Activated naive CD4-positive, alpha-beta T cell treated with anti-CD3 and anti-CD28 coated beads, Interleukin-2, amount 10 ng/mL, durations not matched to agents 7 days and 5 days (primary cell): Measurements from ENCODE around the gene USP1.

ENCODE experiments used
- CTCF ChIA-PET: fragments of 350-600 bp; sonication (Branson Sonifier 250); formaldehyde crosslinking; loops from one replicate; lab custom pipeline; 2021; ENCODE audit warnings: antibody characterized with exemption; lab: Charles Lee
- DNase-seq: peaks from one replicate; pipeline ENCODE4 v3.0.0-alpha.2; 2020
- H3K27ac Mint-ChIP-seq: one replicate; pipeline ENCODE4 v1.8.0; 2021; ENCODE audit warnings: mild to moderate bottlenecking, moderate library complexity, mixed read lengths
- H3K27me3 Mint-ChIP-seq: one replicate; pipeline ENCODE4 v1.8.0; 2021; ENCODE audit warnings: mild to moderate bottlenecking, mixed read lengths
- H3K36me3 Mint-ChIP-seq: one replicate; pipeline ENCODE4 v1.8.0; 2021; ENCODE audit warnings: mixed read lengths
- H3K4me1 Mint-ChIP-seq: one replicate; pipeline ENCODE4 v1.8.0; 2021; ENCODE audit warnings: mixed read lengths
- H3K4me3 Mint-ChIP-seq: one replicate; pipeline ENCODE4 v1.8.0; 2021; ENCODE audit warnings: mild to moderate bottlenecking, moderate library complexity, mixed read lengths
- H3K9me3 Mint-ChIP-seq: one replicate; pipeline ENCODE4 v1.8.0; 2021; ENCODE audit warnings: mixed read lengths

USP1 gene

GRCh38 chr1:62481681-62482080 is 44.8 kb downstream of the USP1 start:
- no peak overlapping the region for H3K4me3 Mint-ChIP-seq
- H3K9me3 Mint-ChIP-seq: no peaks in the 10 kb centered on the region
- H3K27me3 Mint-ChIP-seq: no peaks in the 10 kb centered on the region
- H3K4me1 Mint-ChIP-seq: no peaks in the 10 kb centered on the region
- CTCF ChIA-PET: no interaction called here
- no peak for DNase-seq
- no peak overlapping the region for H3K27ac Mint-ChIP-seq
- no peaks in the 10 kb centered on the region for H3K36me3 Mint-ChIP-seq

- Mint-ChIP-seq H3K9me3 (no peaks in the 10 kb centered on the region), H3K27ac (no peak overlapping the region), H3K36me3 (no peaks in the 10 kb centered on the region), H3K4me1 (no peaks in the 10 kb centered on the region), H3K4me3 (no peak overlapping the region), H3K27me3 (no peaks in the 10 kb centered on the region)
- no peak for DNase-seq
- CTCF ChIA-PET: no interaction called here
Measured at GRCh38 chr1:62484824-62485468, 48.1 kb downstream of the USP1 start.

- CTCF ChIA-PET: no interaction called here
- Mint-ChIP-seq H3K4me3 (no peak overlapping the region), H3K36me3 (no peaks in the 10 kb centered on the region), H3K9me3 (no peaks in the 10 kb centered on the region), H3K4me1 (no peaks in the 10 kb centered on the region), H3K27me3 (no peaks in the 10 kb centered on the region), H3K27ac (no peak overlapping the region)
- DNase-seq: no peak
Measured at GRCh38 chr1:62487956-62488355, 51.1 kb downstream of the USP1 start.

GRCh38 chr1:62492521-62492920 is 55.7 kb downstream of the USP1 start:
- no peak overlapping the region for H3K27ac Mint-ChIP-seq
- H3K4me1 Mint-ChIP-seq: no peaks in the 10 kb centered on the region
- H3K36me3 Mint-ChIP-seq: no peaks in the 10 kb centered on the region
- H3K4me3 Mint-ChIP-seq: no peak overlapping the region
- CTCF ChIA-PET: no interaction called here
- DNase-seq: no peak
- H3K9me3 Mint-ChIP-seq: no peaks in the 10 kb centered on the region
- no peaks in the 10 kb centered on the region for H3K27me3 Mint-ChIP-seq

GRCh38 chr1:62493656-62494055 is 56.8 kb downstream of the USP1 start:
- Mint-ChIP-seq H3K36me3 (no peaks in the 10 kb centered on the region), H3K27me3 (no peaks in the 10 kb centered on the region), H3K27ac (no peak overlapping the region), H3K4me3 (no peak overlapping the region), H3K4me1 (no peaks in the 10 kb centered on the region), H3K9me3 (no peaks in the 10 kb centered on the region)
- CTCF ChIA-PET: no interaction called here
- no peak for DNase-seq

GRCh38 chr1:62494137-62494536 is 57.3 kb downstream of the USP1 start:
- Mint-ChIP-seq H3K9me3 (no peaks in the 10 kb centered on the region), H3K27ac (no peak overlapping the region), H3K4me3 (no peak overlapping the region), H3K4me1 (no peaks in the 10 kb centered on the region), H3K36me3 (no peaks in the 10 kb centered on the region), H3K27me3 (no peaks in the 10 kb centered on the region)
- CTCF ChIA-PET: no interaction called here
- no peak for DNase-seq

GRCh38 chr1:62500210-62500609 is 63.4 kb downstream of the USP1 start:
- DNase-seq: no peak
- H3K27ac Mint-ChIP-seq: no peak overlapping the region
- H3K36me3 Mint-ChIP-seq: no peaks in the 10 kb centered on the region
- H3K4me1 Mint-ChIP-seq: no peaks in the 10 kb centered on the region
- H3K27me3 Mint-ChIP-seq: no peaks in the 10 kb centered on the region
- H3K9me3 Mint-ChIP-seq: no peaks in the 10 kb centered on the region
- CTCF ChIA-PET: interaction anchor here (1.0 kb wide), 1 partner anchor 8 kb away, joined by 4 read pairs; no protein-coding TSS in a partner anchor
- no peak overlapping the region for H3K4me3 Mint-ChIP-seq
